ENCODE data around the gene STXBP6. TPM values are rescaled to one million over a fixed set of nuclear protein-coding genes. Genes with fewer than 3 reads are reported as not detected.

The STXBP6 gene
- polyA plus RNA-seq, 1 donor (not counting 4 experiments of a cell fraction or from before 2014, with no cell fraction given): 1.4 TPM

DNA sequence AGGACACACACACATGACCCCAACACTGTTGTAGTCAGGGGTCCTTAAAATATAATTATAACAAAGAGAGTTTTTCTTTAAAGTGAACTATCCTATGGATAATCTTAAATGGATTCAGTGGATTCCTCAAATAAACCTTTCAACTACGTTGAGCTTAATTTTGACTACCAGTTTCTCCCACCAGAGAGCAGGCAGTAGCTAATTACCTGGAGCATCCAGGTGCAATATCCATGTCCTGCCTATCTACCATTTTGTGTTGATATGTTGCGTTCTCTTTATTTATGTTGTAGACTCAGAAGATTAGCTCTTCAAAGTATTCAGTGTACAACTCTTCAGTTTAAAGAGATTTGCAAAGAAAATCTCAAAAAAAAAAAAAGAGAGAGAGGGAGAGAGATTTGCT, 288.8 kb downstream of the STXBP6 start:
- Histone ChIP-seq H3K4me2 (ENCODE audit: control insufficient read depth, extremely low read depth, insufficient read depth, low read depth, low read length) (no peak overlapping the region), H3K4me1 (ENCODE audit: control insufficient read depth, extremely low read depth, insufficient read depth, low read length) (no peaks in the 10 kb centered on the region), H3K4me3 (ENCODE audit: control insufficient read depth in 2 of 3, extremely low read depth in 1 of 3, insufficient read depth in 2 of 3, low read depth in 1 of 3, low read length in 3 of 3) (no peak overlapping the region), H3K27me3 (ENCODE audit: control insufficient read depth, extremely low read depth, insufficient read depth, low read length) (no peaks in the 10 kb centered on the region), H3K9me1 (ENCODE audit: control insufficient read depth, extremely low read depth, insufficient read depth, low read length) (no peaks in the 10 kb centered on the region), H3K9ac (ENCODE audit: control insufficient read depth, extremely low read depth, insufficient read depth, low read length) (no peak overlapping the region), H4K20me1 (ENCODE audit: control insufficient read depth, extremely low read depth, insufficient read depth, low read length) (no peaks in the 10 kb centered on the region), H3K79me2 (ENCODE audit: control insufficient read depth, insufficient read depth, low read length) (no peaks in the 10 kb centered on the region), H3K36me3 (ENCODE audit: control insufficient read depth in 2 of 2, extremely low read depth in 1 of 2, insufficient read depth in 2 of 2, low read length in 2 of 2) (no peaks in the 10 kb centered on the region), H2AFZ (ENCODE audit: control insufficient read depth, low read length) (no peak overlapping the region), H3K9me3 (ENCODE audit: control insufficient read depth, low read depth, low read length) (no peaks in the 10 kb centered on the region), H3K27ac (ENCODE audit: control insufficient read depth, insufficient read depth, low read length) (no peak overlapping the region)
- dilution Hi-C loops (cut with MboI; ENCODE audit: extremely low pct_ligation_motif_present, low sequenced_read_pairs): no loop called here
- DNase-seq (ENCODE audit: low read depth, low spot score) (no peak), FAIRE-seq (no peak)
- TF ChIP-seq CTCF (optimal IDR thresholded peaks at IDR 0.05 in 1 of 3, IDR thresholded peaks at IDR 0.05 in 1 of 3, conservative IDR thresholded peaks at IDR 0.05 in 1 of 3; ENCODE audit: extremely low read depth in 1 of 3, insufficient read depth in 2 of 3, low read length in 3 of 3) (peak in 1 of 3 experiments; percentile 0), EZH2 (IDR thresholded peaks at IDR 0.05; ENCODE audit: low read length) (no peak)
